Muscle of leg (tissue), 11 donors: ENCODE data around the gene BTBD7. TPM values are rescaled to one million over a fixed set of nuclear protein-coding genes. Genes with fewer than 3 reads are reported as not detected.

Source experiments
- DNase-seq: peaks from one replicate; pipeline ENCODE4 v3.0.0; 2013
- H3K27ac ChIP-seq: one replicate; pipeline ENCODE4 v1.5.1; 2013; ENCODE audit warnings: mild to moderate bottlenecking, low read length, control low read depth
- H3K27me3 ChIP-seq: one replicate; pipeline ENCODE4 v1.6.1; 2013; ENCODE audit warnings: low read length; ENCODE audit not compliant: control insufficient read depth, insufficient read depth
- H3K36me3 ChIP-seq: one replicate; pipeline ENCODE4 v1.6.1; 2013; ENCODE audit warnings: low read length; ENCODE audit not compliant: control insufficient read depth, insufficient read depth
- H3K4me1 ChIP-seq: one replicate; pipeline ENCODE4 v1.6.1; 2013; ENCODE audit warnings: low read length; ENCODE audit not compliant: control insufficient read depth, insufficient read depth
- H3K4me3 ChIP-seq: one replicate; pipeline ENCODE4 v1.5.1; 2013; ENCODE audit warnings: low read length, control low read depth
- H3K9me3 ChIP-seq: replicated peaks from 2 replicates; pipeline ENCODE4 v1.6.1; 2013; ENCODE audit warnings: low read depth, low read length; ENCODE audit not compliant: control insufficient read depth
- WGBS: methylation state at CpG from one replicate; pipeline ENCODE4 v1.1.5; 2013; ENCODE audit warnings: missing lambda C conversion rate; ENCODE audit not compliant: insufficient coverage; 5-methylcytosine and 5-hydroxymethylcytosine counted together
- polyA plus RNA-seq, 8 donors: library from polyadenylated mRNA; unstranded; fragments of 120-200 nt; gene quantifications; one replicate each; pipeline versions ENCODE4 v1.2.1 to v1.2.3, GENCODE V29; 2013; ENCODE audit warnings: inconsistent platforms in 1 of 8, low replicate concordance in 1 of 8; ENCODE audit not compliant: insufficient read length in 8 of 8, insufficient read depth in 1 of 8
- total RNA-seq: library from RNA; stranded (reverse); fragments of 120-200 nt; gene quantifications from one replicate; pipeline ENCODE4 v1.2.4, GENCODE V29; 2013

BTBD7 gene
- total and polyA plus RNA-seq, 9 donors = 17.2 to 27.2 (median 20.5) TPM

GRCh38 chr14:93305725-93306418 lies 27.0 kb downstream of the BTBD7 start:
- H3K9me3 ChIP-seq = no peaks in the 10 kb centered on the region
- H3K4me3 ChIP-seq = no peak overlapping the region
- H3K27me3 ChIP-seq = no peaks in the 10 kb centered on the region
- WGBS = 71% methylated on average over 1 of the region's 6 CpGs
- H3K4me1 ChIP-seq = no peaks in the 10 kb centered on the region
- no peaks in the 10 kb centered on the region for H3K36me3 ChIP-seq
- no peak overlapping the region for H3K27ac ChIP-seq
- DNase-seq = no peak

- no CpG with 5 or more reads among the region's 1 CpG for WGBS
- Histone ChIP-seq H3K9me3 (no peaks in the 10 kb centered on the region), H3K36me3 (no peaks in the 10 kb centered on the region), H3K4me3 (no peak overlapping the region), H3K4me1 (peaks cover under 1% of the 10 kb centered on the region), H3K27ac (no peak overlapping the region), H3K27me3 (no peaks in the 10 kb centered on the region)
- DNase-seq = no peak
Observed at GRCh38 chr14:93304771-93305170, 28.1 kb downstream of the BTBD7 start.

GRCh38 chr14:93303659-93304058 lies 29.2 kb downstream of the BTBD7 start:
- DNase-seq = no peak
- Histone ChIP-seq H3K27me3 (no peaks in the 10 kb centered on the region), H3K36me3 (no peaks in the 10 kb centered on the region), H3K27ac (no peak overlapping the region), H3K4me1 (peaks cover 2% of the 10 kb centered on the region), H3K4me3 (no peak overlapping the region), H3K9me3 (no peaks in the 10 kb centered on the region)
- WGBS = 75% methylated on average over 1 of the region's 3 CpGs

- Histone ChIP-seq H3K27me3 (no peaks in the 10 kb centered on the region), H3K4me1 (peaks cover 2% of the 10 kb centered on the region), H3K9me3 (no peaks in the 10 kb centered on the region), H3K4me3 (no peak overlapping the region), H3K27ac (no peak overlapping the region), H3K36me3 (no peaks in the 10 kb centered on the region)
- 77% methylated on average over 6 of the region's 12 CpGs for WGBS
- no peak for DNase-seq
Observed at GRCh38 chr14:93302688-93303581, 29.9 kb downstream of the BTBD7 start.

- DNase-seq = no peak
- H3K4me1 ChIP-seq = peaks cover 2% of the 10 kb centered on the region
- no peaks in the 10 kb centered on the region for H3K36me3 ChIP-seq
- H3K9me3 ChIP-seq = no peaks in the 10 kb centered on the region
- 72% methylated on average over 4 of the region's 6 CpGs for WGBS
- H3K27ac ChIP-seq = no peak overlapping the region
- no peak overlapping the region for H3K4me3 ChIP-seq
- H3K27me3 ChIP-seq = no peaks in the 10 kb centered on the region
Observed at GRCh38 chr14:93301821-93302447, 30.9 kb downstream of the BTBD7 start.

GRCh38 chr14:93299866-93300265 lies 33.0 kb downstream of the BTBD7 start:
- no CpG with 5 or more reads among the region's 6 CpGs for WGBS
- H3K9me3 ChIP-seq = no peaks in the 10 kb centered on the region
- no peaks in the 10 kb centered on the region for H3K36me3 ChIP-seq
- no peaks in the 10 kb centered on the region for H3K27me3 ChIP-seq
- DNase-seq = peak; percentile 15
- H3K4me1 ChIP-seq = peaks cover 2% of the 10 kb centered on the region
- no peak overlapping the region for H3K27ac ChIP-seq
- H3K4me3 ChIP-seq = no peak overlapping the region

- no CpG with 5 or more reads among the region's 3 CpGs for WGBS
Observed at GRCh38 chr14:93299416-93299815, 33.4 kb downstream of the BTBD7 start.

GRCh38 chr14:93295541-93296220 lies 37.2 kb downstream of the BTBD7 start:
- no CpG with 5 or more reads among the region's 6 CpGs for WGBS
- Histone ChIP-seq H3K4me3 (no peak overlapping the region), H3K9me3 (no peaks in the 10 kb centered on the region), H3K36me3 (no peaks in the 10 kb centered on the region), H3K27ac (no peak overlapping the region), H3K27me3 (no peaks in the 10 kb centered on the region), H3K4me1 (peaks cover 2% of the 10 kb centered on the region)
- DNase-seq = no peak

More at GRCh38 chr14:93299416-93299815, 33.4 kb downstream of the BTBD7 start:
- no peaks in the 10 kb centered on the region for H3K27me3 ChIP-seq
- H3K36me3 ChIP-seq = no peaks in the 10 kb centered on the region
- H3K9me3 ChIP-seq = no peaks in the 10 kb centered on the region
- H3K4me1 ChIP-seq = peaks cover 2% of the 10 kb centered on the region
- no peak overlapping the region for H3K4me3 ChIP-seq
- no peak for DNase-seq
- H3K27ac ChIP-seq = no peak overlapping the region

GRCh38 chr14:93286212-93286890 lies 46.5 kb downstream of the BTBD7 start:
- Histone ChIP-seq H3K4me3 (no peak overlapping the region), H3K9me3 (no peaks in the 10 kb centered on the region), H3K27me3 (no peaks in the 10 kb centered on the region), H3K36me3 (peaks cover 5% of the 10 kb centered on the region), H3K27ac (no peak overlapping the region), H3K4me1 (no peaks in the 10 kb centered on the region)
- no CpG with 5 or more reads among the region's 4 CpGs for WGBS
- DNase-seq = no peak
